T follicular helper cell (primary cell): Measurements from ENCODE around the gene CPLX3.

Experiments used
- DNase-seq: peaks from one replicate; pipeline ENCODE4 v3.0.0-alpha.2; 2020; ENCODE audit warnings: low read depth

The CPLX3 gene

DNA sequence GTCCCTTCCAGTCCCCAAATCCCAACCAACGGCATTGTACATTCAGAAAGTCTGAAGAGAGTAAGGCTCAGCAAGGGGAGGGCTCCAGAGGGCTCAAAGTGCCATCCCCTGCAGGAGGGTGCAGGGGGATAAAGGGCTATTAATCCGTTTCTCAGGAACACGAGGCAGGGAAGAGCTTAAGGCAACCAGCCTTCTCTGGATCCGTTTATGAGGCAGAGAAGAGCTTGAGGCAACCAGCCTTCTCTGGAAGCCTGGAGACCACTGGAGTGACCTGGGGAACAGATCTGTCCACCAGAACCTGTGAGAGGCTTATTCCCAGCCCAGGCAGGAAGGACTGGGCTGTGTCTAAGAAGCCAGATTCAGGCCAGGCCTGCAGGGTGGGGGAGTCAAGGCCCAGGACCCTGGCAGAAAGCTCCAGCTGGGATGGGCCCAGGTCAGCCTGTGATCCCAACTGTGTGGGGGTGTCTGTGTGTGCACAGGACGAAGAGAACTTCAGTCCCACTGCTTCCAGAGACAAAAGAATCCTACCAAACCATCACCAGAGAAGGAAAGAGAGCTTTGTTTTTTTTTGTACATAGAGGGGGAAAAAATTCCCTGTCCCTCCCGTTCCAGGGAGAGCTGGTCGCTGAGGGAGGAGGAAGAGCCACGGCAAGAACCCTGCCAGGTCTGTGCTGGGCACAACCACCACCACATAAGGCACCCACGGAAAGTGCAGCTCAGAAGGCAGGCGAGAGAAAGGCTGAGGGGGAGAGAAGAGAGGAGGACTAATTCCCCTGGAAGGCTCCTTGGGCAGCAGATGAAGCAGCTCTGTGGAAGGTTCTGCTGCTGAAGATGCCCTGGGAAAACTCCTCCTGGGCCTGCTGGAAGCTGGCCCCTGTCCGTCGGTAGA, 18.1 kb downstream of the CPLX3 start:
- DNase-seq: no peak

- peak; percentile 24 for DNase-seq
These were observed 18.8 kb downstream of the CPLX3 start for GRCh38 chr15:74845208-74845568.

- DNase-seq: no peak
These were observed 19.2 kb downstream of the CPLX3 start for GRCh38 chr15:74845581-74845980.

GRCh38 chr15:74847432-74847831, 21.0 kb downstream of the CPLX3 start:
- no peak for DNase-seq

DNA sequence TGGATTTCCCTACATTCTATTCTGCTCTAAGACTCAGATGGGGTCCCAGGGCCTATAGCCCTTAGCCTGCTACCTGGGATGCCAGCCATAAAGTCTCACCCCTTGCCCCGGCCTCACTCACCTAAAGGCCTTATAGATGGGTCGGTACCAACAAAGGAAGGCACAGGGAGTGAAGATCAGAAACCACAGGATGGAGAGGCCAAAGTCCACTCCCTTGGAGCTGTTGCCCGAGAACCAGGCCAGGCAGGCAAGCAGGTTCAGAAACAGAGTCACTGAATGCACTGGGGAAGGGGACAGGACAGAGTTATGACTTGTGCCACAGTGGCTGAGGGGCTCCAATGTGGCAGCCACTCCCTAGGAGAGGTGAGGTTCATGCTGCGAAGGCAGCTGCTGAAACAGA, 24.0 kb downstream of the CPLX3 start:
- no peak for DNase-seq

DNA sequence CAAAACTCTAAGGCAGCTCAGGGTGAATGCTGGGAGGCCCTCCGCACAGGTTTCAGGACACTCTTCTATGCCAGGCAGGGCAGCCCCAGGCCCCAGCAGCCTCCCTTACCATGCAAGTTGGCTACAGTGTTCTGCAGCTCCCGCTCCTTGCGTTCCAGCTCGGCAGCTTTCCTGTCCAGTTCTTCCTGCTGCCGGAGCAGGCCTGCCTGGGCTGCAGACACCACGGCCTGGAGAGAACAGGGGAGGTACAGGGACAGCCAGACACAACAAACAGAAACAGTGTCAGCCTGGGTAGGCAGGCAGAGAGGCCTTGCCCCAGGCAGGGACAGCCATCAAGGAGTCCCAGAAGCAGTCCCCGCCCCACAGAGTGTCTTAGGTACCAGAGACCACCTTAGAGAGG, 25.5 kb downstream of the CPLX3 start:
- DNase-seq: no peak

- DNase-seq: no peak
These were observed 28.1 kb downstream of the CPLX3 start for GRCh38 chr15:74854453-74855022.

GRCh38 chr15:74855857-74856256, 29.4 kb downstream of the CPLX3 start:
- DNase-seq: no peak

DNA sequence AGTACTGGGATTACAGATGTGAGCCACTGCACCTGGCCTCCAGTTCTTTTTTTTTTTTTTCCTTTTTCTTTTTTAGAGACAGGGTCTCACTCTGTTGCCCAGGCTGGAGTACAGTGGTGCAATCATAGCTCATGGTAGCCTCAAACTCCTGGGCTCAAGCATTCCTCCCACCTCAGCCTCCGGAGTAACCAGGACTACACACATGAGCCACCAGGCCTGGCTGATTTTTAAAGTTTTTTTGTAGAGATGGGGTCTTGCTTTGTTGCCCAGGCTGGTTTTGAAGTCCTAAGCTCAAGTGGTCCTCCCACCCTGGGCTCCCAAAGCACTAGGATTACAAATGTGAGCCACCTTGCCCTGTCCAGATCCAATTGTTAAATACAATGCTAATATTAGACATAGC, 30.1 kb downstream of the CPLX3 start:
- no peak for DNase-seq

GRCh38 chr15:74857082-74857655, 30.7 kb downstream of the CPLX3 start:
- no peak for DNase-seq

DNA sequence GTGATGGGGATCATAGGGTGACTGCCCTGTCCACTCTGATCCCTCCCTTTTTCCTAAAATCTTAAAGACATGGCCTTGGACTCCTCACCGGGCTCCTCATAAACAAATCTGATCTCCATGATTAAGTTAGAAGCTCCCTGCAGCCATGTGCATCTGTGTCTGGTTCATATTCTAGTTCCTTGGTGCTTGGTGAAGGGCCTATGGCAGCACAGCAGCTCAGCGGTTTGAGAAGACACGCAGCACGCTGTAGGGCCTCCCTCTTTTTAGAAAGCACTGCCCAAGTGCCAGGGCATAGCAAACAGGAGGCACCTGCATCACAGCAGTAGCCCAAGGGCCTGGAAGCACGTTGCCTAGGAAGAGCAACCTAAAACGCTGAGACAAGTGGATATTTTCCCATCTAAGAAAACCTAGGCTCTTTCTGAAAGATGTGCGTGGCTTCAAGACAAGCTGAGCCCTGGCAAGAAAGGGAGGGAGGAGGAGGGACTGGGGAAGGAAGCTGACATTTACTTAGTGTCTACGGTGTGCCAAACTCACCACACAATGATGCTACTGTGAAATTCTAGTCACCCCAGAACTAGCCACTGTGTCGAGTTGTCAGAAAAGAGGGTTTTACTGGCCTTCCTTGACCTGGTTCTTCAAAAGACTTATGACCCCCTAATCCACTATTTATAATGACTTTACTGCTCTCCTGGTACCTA, 31.4 kb downstream of the CPLX3 start:
- no peak for DNase-seq

DNA sequence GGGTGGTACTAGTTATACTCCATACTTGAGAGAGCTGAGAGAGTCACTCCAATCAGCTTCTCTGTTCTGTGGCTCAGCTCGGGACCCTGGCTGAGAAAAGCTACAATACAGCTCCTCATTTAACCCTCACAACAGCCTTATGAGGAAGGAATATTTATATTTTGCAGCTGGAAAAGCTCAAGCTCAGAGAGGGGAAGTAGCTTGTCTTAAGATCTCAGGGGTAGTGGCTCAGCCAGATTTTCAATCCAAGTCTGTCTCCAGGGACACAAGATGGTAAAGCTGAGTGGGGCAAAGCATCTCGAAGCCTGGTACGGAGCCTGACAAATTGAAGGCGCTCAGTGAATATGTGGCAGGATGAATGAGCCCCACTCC, 31.9 kb downstream of the CPLX3 start:
- DNase-seq: no peak

GRCh38 chr15:74863239-74864056, 37.0 kb downstream of the CPLX3 start:
- no peak for DNase-seq

DNA sequence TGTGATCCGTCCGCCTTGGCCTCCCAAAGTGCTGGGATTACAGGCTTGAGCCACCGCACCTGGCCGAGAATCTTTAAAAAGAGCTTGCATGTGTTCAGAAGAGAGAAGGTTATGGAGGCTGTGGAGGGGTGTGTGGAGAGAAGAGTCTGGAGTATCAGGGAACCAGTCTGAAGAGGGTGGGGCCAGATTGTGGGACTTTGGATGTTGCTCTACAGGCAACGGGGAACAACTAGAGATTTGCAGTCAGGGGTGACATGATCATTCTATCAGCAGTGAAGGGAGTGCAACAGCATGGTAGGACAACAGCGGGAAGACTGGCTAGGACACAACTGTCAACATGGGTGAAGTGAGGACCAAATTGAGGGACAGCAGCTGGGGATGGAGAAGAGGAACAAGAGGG, 37.9 kb downstream of the CPLX3 start:
- DNase-seq: no peak

GRCh38 chr15:74865316-74865715, 38.9 kb downstream of the CPLX3 start:
- DNase-seq: no peak

DNA sequence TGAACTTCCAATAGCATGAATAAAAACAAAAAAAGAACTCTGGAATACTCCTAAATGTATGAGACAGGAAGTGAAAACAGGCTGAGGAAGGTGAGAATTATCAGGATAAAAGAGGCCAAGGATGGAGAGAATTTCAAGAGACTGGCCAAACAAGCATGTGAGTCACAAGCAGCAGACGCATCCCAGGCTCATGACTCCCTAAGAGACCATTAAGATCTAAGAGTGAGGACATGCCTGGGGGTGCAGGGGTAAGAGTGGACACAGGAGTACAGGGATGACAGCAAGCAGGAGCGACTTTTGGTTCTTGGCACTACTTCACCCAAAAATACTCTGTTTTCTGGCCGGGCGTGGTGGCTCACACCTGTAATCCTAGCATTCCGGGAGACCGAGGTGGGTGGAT, 39.7 kb downstream of the CPLX3 start:
- no peak for DNase-seq

GRCh38 chr15:74867466-74868038, 41.1 kb downstream of the CPLX3 start:
- no peak for DNase-seq

DNA sequence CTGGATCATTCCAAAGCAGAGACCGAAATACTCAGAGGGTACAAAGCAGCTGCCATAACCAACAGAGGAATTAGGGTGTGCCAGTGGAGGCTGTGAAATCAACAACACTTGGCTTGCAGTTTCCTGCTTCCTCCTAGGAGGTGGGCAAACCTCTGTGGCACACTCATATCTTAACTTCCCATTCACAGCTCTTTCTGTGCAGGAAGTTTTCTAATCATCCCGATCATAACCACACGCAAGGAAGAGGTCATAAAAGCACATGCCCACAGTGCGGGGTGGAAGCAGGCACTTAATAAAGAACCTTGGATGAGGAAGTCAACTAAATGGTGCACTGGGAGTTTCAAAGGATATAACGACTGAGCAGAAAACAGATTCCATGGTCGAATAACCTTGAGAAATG, 41.6 kb downstream of the CPLX3 start:
- no peak for DNase-seq

DNA sequence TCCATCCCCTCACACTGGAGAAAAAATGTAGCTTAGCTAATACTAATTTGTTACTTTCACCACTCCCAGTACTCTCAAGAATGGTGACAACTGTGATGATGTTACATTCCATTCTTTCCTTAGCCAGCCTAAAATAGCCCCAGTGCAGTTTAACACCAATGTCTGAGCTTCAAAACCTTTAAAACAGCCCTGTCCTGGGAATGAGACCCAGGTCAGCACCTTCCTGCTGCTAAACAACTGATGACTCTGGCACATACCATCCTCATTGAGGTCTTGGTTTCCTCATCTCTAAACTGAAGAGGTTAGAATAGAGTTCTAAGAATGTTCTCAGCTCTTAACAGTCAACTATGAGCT, 42.9 kb downstream of the CPLX3 start:
- no peak for DNase-seq

DNA sequence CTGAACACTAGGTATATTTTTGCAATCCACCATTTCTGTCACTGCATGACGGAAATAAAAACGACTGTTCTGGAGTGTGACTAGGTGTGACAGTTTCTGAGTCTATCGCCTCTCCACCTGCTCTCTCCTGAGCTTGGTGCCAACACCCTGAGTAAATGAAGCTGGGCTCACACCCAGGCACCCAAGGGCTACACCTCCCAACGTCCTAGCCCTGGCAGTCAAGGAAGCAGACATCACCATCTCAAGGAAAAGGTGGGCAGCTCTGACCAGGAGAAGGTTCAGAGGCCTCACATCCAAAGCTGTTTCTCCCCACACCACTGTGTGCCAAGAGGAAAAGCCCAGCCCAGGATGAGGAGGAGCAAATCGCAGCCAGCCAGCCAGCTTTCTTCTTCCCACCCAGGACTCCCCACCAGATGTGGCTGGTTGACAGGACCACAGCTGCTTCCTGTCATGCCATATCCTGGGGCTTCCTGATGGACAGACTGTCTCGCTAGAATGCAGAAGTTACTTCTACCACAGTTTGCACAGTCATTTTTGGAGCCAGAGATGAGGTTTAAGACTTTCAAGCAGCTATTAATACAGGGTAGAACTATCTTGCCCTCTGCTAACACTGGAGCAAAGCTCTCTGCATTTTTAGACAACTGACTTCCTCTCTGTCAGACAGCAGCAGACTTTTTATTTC, 43.4 kb downstream of the CPLX3 start:
- no peak for DNase-seq
